ENCODE data around the gene HERPUD1.
"Not testable (repeated sequence)": the region's sequence is repeated elsewhere in the genome, so short reads cannot be mapped to it uniquely, and the experiment has no call there.

Gene HERPUD1

GRCh38 chr16:56973294-56973689, 41.4 kb downstream of the HERPUD1 start:
- Histone ChIP-seq H3K36me3 (no peaks in the 10 kb centered on the region), H3K4me3 (no peak overlapping the region), H3K4me1 (no peaks in the 10 kb centered on the region), H3K27ac (no peak overlapping the region), H3K9me3 (no peaks in the 10 kb centered on the region), H3K27me3 (no peaks in the 10 kb centered on the region)
- DNase-seq, result no peak
- intact Hi-C loops (cut with DNase I; ENCODE audit: low total_unique reads), result no loop called here
- no peak for TF ChIP-seq CTCF (IDR thresholded peaks at IDR 0.05)

GRCh38 chr16:56973899-56974298, 42.0 kb downstream of the HERPUD1 start:
- intact Hi-C loops (cut with DNase I; ENCODE audit: low total_unique reads); DNase-seq; H3K4me3 ChIP-seq; H3K36me3 ChIP-seq; H3K27me3 ChIP-seq; H3K27ac ChIP-seq; H3K9me3 ChIP-seq; H3K4me1 ChIP-seq: not testable (repeated sequence)

DNA sequence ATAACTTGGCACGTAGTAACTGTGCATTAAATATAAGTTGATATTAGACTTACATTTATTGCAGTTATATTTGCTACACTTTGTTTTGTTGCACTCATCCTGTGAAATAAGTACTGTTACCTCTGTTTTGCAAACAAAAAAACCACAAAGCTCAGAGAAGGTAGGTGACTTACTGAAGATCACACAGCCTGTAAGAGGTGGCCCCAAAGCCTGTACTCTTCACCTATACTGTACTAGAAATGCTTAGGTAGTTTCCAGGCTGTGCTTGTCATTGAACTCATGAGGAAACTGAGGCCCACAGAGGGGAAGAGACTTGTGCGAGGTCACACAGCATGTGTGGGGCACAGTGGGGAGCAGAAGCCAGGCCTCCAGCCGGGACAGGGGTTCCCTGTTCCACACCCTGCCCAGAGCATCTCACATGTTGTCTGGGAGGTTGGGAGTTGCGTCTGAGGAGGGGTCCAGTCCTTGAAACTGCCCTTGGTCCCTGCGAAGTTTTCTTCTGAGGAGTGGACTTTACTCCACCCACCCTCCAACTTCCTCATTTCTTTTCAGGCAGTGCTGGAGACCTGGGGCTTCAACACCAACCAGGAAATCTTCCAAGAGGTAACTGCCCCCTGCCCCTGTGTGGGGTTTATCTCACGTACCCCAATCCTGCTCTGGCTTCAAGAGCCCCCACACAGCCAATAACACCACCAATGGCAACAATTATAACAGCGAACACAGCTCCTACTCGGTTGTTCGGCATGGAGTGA, 42.8 kb downstream of the HERPUD1 start:
- DNase-seq, result no peak
- Histone ChIP-seq H3K4me3 (no peak overlapping the region), H3K27ac (no peak overlapping the region), H3K9me3 (no peaks in the 10 kb centered on the region), H3K36me3 (no peaks in the 10 kb centered on the region), H3K4me1 (no peaks in the 10 kb centered on the region), H3K27me3 (no peaks in the 10 kb centered on the region)
- intact Hi-C loops (cut with DNase I; ENCODE audit: low total_unique reads), result loop anchor here (5.0 kb wide), 1 partner anchor 1618 kb away; no protein-coding TSS in a partner anchor
- no peak for TF ChIP-seq CTCF (IDR thresholded peaks at IDR 0.05)

DNA sequence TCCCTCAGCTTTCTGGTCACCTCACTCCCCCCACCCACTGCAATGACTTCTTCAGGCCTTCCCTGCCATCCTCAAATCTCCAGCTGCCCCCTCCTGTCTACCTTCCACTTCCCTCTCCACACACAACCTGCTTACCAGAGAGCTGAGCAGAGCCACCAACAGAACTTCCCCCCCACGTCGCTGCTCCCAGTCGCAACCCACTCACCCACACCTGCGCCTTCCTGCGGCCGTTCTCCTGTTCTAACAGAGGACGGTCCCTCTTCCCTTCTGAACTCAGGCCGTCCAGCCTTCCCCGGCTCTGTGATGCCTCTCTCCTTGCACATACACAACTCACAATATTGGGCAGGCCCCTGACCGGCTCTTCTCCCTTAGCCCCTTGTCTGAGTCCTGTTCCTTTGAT, 43.8 kb downstream of the HERPUD1 start:
- H3K4me3 ChIP-seq, result no peak overlapping the region
- H3K4me1 ChIP-seq, result peaks cover 0 to 2% (median 0%) of the 10 kb centered on the region in 4 donors
- H3K36me3 ChIP-seq, result no peaks in the 10 kb centered on the region
- intact Hi-C loops (cut with DNase I; ENCODE audit: low total_unique reads), result loop anchor here (5.0 kb wide), 1 partner anchor 1617 kb away; no protein-coding TSS in a partner anchor
- H3K27ac ChIP-seq, result no peak overlapping the region
- no peaks in the 10 kb centered on the region for H3K27me3 ChIP-seq
- no peak for DNase-seq
- H3K9me3 ChIP-seq, result no peaks in the 10 kb centered on the region
- no peak for TF ChIP-seq CTCF (IDR thresholded peaks at IDR 0.05)

GRCh38 chr16:56977216-56977615, 45.3 kb downstream of the HERPUD1 start:
- no peaks in the 10 kb centered on the region for H3K36me3 ChIP-seq
- DNase-seq, result no peak
- H3K27ac ChIP-seq, result no peak overlapping the region
- no peak overlapping the region for H3K4me3 ChIP-seq
- no peaks in the 10 kb centered on the region for H3K27me3 ChIP-seq
- no peak for TF ChIP-seq CTCF (IDR thresholded peaks at IDR 0.05)
- intact Hi-C loops (cut with DNase I; ENCODE audit: low total_unique reads), result loop anchor here (5.0 kb wide), 1 partner anchor 1615 kb away; no protein-coding TSS in a partner anchor
- no peaks in the 10 kb centered on the region for H3K9me3 ChIP-seq
- H3K4me1 ChIP-seq, result peaks cover 0 to 17% (median 12%) of the 10 kb centered on the region in 4 donors

DNA sequence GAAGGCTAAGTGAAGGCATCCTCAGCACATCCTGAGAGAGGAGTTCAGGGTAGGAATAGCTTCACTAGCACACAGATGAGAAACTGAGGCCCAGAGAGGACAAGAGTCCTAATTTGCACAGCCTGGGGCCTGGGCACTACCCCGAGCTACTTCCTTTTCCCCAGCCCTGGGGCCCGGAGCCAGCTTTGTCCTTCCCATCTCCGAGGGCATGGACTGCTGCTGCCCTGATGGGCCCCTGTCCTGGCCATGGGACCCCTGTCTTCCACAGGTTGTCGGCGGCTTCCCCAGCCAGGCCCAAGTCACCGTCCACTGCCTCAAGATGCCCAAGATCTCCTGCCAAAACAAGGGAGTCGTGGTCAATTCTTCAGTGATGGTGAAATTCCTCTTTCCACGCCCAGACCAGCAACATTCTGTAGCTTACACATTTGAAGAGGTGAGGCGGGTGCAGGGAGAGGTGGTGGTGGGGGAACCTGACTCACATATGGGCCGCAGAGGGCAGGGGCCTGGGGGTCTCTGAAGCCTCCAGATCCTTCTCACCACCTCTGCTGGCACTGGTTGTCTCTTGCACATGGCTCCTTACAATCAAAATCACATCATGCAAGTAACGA, 46.0 kb downstream of the HERPUD1 start:
- DNase-seq, result no peak
- H3K4me3 ChIP-seq, result no peak overlapping the region
- intact Hi-C loops (cut with DNase I; ENCODE audit: low total_unique reads), result loop anchor here (5.0 kb wide), 1 partner anchor 1614 kb away; no protein-coding TSS in a partner anchor

More for the DNA sequence above, 46.0 kb downstream of the HERPUD1 start:
- TF ChIP-seq CTCF (IDR thresholded peaks at IDR 0.05), result no peak
- Histone ChIP-seq H3K9me3 (no peaks in the 10 kb centered on the region), H3K36me3 (no peaks in the 10 kb centered on the region), H3K27ac (no peak overlapping the region), H3K4me1 (peaks cover 0 to 24% (median 16%) of the 10 kb centered on the region in 4 donors), H3K27me3 (no peaks in the 10 kb centered on the region)
